HG03575 (cell line): ENCODE measurements around the gene FAF2.

ENCODE experiments used
- ATAC-seq: cut with Tn5 transposase; IDR thresholded peaks from one replicate; pipeline ENCODE4 v1.9.1; 2021; ENCODE audit not compliant: unreplicated experiment, insufficient number of reproducible peaks, low FRiP score; ENCODE audit errors: extremely low read depth

Gene FAF2

GRCh38 chr5:176490301-176490700 lies 42.1 kb downstream of the FAF2 start:
- ATAC-seq = no peak

GRCh38 chr5:176491101-176491502 lies 42.9 kb downstream of the FAF2 start:
- no peak for ATAC-seq

GRCh38 chr5:176491901-176492300 lies 43.7 kb downstream of the FAF2 start:
- no peak for ATAC-seq

GRCh38 chr5:176492431-176492830 lies 44.2 kb downstream of the FAF2 start:
- ATAC-seq = no peak

- no peak for ATAC-seq
These were observed 49.7 kb downstream of the FAF2 start for GRCh38 chr5:176497852-176498251.

- ATAC-seq = no peak
These were observed 51.1 kb downstream of the FAF2 start for GRCh38 chr5:176499273-176499672.

- no peak for ATAC-seq
These were observed 52.3 kb downstream of the FAF2 start for GRCh38 chr5:176500511-176500910.

- ATAC-seq = no peak
These were observed 53.1 kb downstream of the FAF2 start for GRCh38 chr5:176501333-176501732.

- no peak for ATAC-seq
These were observed 55.3 kb downstream of the FAF2 start for GRCh38 chr5:176503496-176503895.

GRCh38 chr5:176507911-176508310 lies 59.7 kb downstream of the FAF2 start:
- no peak for ATAC-seq

- ATAC-seq = no peak
These were observed 60.4 kb downstream of the FAF2 start for GRCh38 chr5:176508603-176509002.

GRCh38 chr5:176513788-176514187 lies 65.6 kb downstream of the FAF2 start:
- ATAC-seq = no peak

GRCh38 chr5:176514244-176514950 lies 66.2 kb downstream of the FAF2 start:
- no peak for ATAC-seq

- no peak for ATAC-seq
These were observed 67.2 kb downstream of the FAF2 start for GRCh38 chr5:176515396-176515795.

GRCh38 chr5:176517053-176517661 lies 69.0 kb downstream of the FAF2 start:
- ATAC-seq = no peak

- no peak for ATAC-seq
These were observed 71.9 kb downstream of the FAF2 start for GRCh38 chr5:176519810-176520720.

- ATAC-seq = no peak
These were observed 73.1 kb downstream of the FAF2 start for GRCh38 chr5:176521286-176521685.

- no peak for ATAC-seq
These were observed 73.6 kb downstream of the FAF2 start for GRCh38 chr5:176521699-176522263.

GRCh38 chr5:176524138-176524537 lies 76.0 kb downstream of the FAF2 start:
- no peak for ATAC-seq

- no peak for ATAC-seq
These were observed 76.8 kb downstream of the FAF2 start for GRCh38 chr5:176524987-176525386.
